Endothelial cell of umbilical vein (primary cell): ENCODE data around the gene TMEM273. TPM values are rescaled to one million over a fixed set of nuclear protein-coding genes. Genes with fewer than 3 reads are reported as not detected.

Source experiments
- BruUV-seq: library from RNA; stranded (reverse); fragments of 400-500 nt; replicated peaks from 2 replicates; lab custom pipeline; 2021; lab: Mats Ljungman, UMichigan
- CTCF ChIA-PET: fragments of 300-600, 350-600 bp; sonication (Branson Sonifier 250); formaldehyde crosslinking; loops from one replicate; lab custom pipeline; 2021; ENCODE audit warnings: antibody characterized with exemption, inconsistent platforms; lab: Charles Lee
- POLR2A ChIA-PET: fragments of 300-600, 350-600 bp; sonication (Branson Sonifier 250); formaldehyde crosslinking; loops from one replicate; lab custom pipeline; 2021; ENCODE audit warnings: antibody characterized with exemption, inconsistent platforms; lab: Charles Lee
- DNase-seq: peaks from one replicate; pipeline ENCODE4 v3.0.0-alpha.2; 2011; ENCODE audit warnings: low read depth, low spot score
- FAIRE-seq: peaks from 2 replicates; lab custom pipeline; 2011; peaks lifted over from hg19 to GRCh38; lab: Jason Lieb, UNC
- H2AFZ ChIP-seq: 2 replicates; pipeline ENCODE4 v1.6.0; 2012; ENCODE audit warnings: low read depth, low read length, control low read depth, inconsistent platforms
- H3K27ac ChIP-seq: 2 replicates; pipeline ENCODE4 v1.5.1; 2011; ENCODE audit warnings: low read depth, mild to moderate bottlenecking, control low read depth, low read length, moderate library complexity; ENCODE audit not compliant: insufficient read depth
- H3K27me3 ChIP-seq, 2 experiments: 2 replicates each; pipeline versions ENCODE4 v1.6.0 to v1.6.1; 2011; ENCODE audit warnings: low read length in 2 of 2, mixed read lengths in 1 of 2; ENCODE audit not compliant: control insufficient read depth in 2 of 2, insufficient read depth in 2 of 2
- H3K36me3 ChIP-seq, 2 experiments: 2 replicates in 1 of 2; 3 replicates in 1 of 2; pipeline ENCODE4 v1.5.1; 2011; ENCODE audit warnings: low read length in 2 of 2, mild to moderate bottlenecking in 1 of 2, moderate library complexity in 1 of 2; ENCODE audit not compliant: control insufficient read depth in 2 of 2, insufficient read depth in 2 of 2; ENCODE audit errors: extremely low read depth in 1 of 2
- H3K4me1 ChIP-seq: 3 replicates; pipeline ENCODE4 v1.5.1; 2011; ENCODE audit warnings: mild to moderate bottlenecking, low read length; ENCODE audit not compliant: control insufficient read depth, insufficient read depth; ENCODE audit errors: extremely low read depth
- H3K4me2 ChIP-seq: 2 replicates; pipeline ENCODE4 v1.6.1; 2011; ENCODE audit warnings: low read length, control low read depth, mixed read lengths; ENCODE audit not compliant: insufficient read depth
- H3K4me3 ChIP-seq, 3 experiments: fragments of 200-600 bp in 1 of 3; sonication (generic), shearing (Covaris generic) in 1 of 3; replicated peaks in 1 of 3; 2 replicates each; pipeline ENCODE4 v1.5.1; 2011 to 2016; ENCODE audit warnings: control low read depth in 3 of 3, low read length in 3 of 3, mild to moderate bottlenecking in 2 of 3, inconsistent platforms in 1 of 3, low read depth in 1 of 3, moderate library complexity in 1 of 3; ENCODE audit not compliant: insufficient read depth in 1 of 3
- H3K79me2 ChIP-seq: 2 replicates; pipeline ENCODE4 v1.6.0; 2012; ENCODE audit warnings: low read length, inconsistent platforms; ENCODE audit not compliant: control insufficient read depth, insufficient read depth
- H3K9ac ChIP-seq: replicated peaks from 2 replicates; pipeline ENCODE3; 2011; ENCODE audit warnings: low read length, control low read depth; ENCODE audit not compliant: insufficient read depth; ENCODE audit errors: extremely low read depth
- H3K9me1 ChIP-seq: replicated peaks from 3 replicates; pipeline ENCODE4 v1.6.0; 2011; ENCODE audit warnings: mild to moderate bottlenecking, low read length; ENCODE audit not compliant: control insufficient read depth, insufficient read depth; ENCODE audit errors: extremely low read depth
- H3K9me3 ChIP-seq: replicated peaks from 2 replicates; pipeline ENCODE4 v1.5.1; 2012; ENCODE audit warnings: low read length, inconsistent platforms; ENCODE audit not compliant: control insufficient read depth, insufficient read depth
- H4K20me1 ChIP-seq: replicated peaks from 2 replicates; pipeline ENCODE3; 2011; ENCODE audit warnings: mild to moderate bottlenecking, low read length; ENCODE audit not compliant: control insufficient read depth, insufficient read depth; ENCODE audit errors: extremely low read depth
- CTCF ChIP-seq, 2 donors: IDR thresholded peaks; 1 replicate in 1 of 2; 2 replicates in 1 of 2; pipeline ENCODE4 v1.5.1; 2011; ENCODE audit warnings: low read length in 2 of 2, mild to moderate bottlenecking in 2 of 2, moderate library complexity in 2 of 2, control low read depth in 1 of 2, inconsistent platforms in 1 of 2, low read depth in 1 of 2; ENCODE audit not compliant: insufficient read depth in 1 of 2; ENCODE audit errors: extremely low read depth in 1 of 2
- EZH2 ChIP-seq: IDR thresholded peaks from 2 replicates; pipeline ENCODE4 v1.6.1; 2012; ENCODE audit warnings: borderline replicate concordance, low read depth, mild to moderate bottlenecking, moderate library complexity, low read length, inconsistent platforms; ENCODE audit not compliant: severe bottlenecking
- FOS ChIP-seq: IDR thresholded peaks from 2 replicates; pipeline ENCODE4 v1.6.1; 2011; ENCODE audit warnings: mild to moderate bottlenecking, low read length, moderate library complexity, borderline replicate concordance; ENCODE audit not compliant: insufficient read depth
- GATA2 ChIP-seq: IDR thresholded peaks from 2 replicates; pipeline ENCODE4 v1.7.0; 2011; ENCODE audit warnings: low read depth, mild to moderate bottlenecking, moderate library complexity, mixed read lengths, low read length; ENCODE audit not compliant: insufficient read length, insufficient read depth
- JUN ChIP-seq: IDR thresholded peaks from 2 replicates; pipeline ENCODE4 v1.6.1; 2011; ENCODE audit warnings: borderline replicate concordance, low read depth; ENCODE audit not compliant: insufficient read length, insufficient read depth
- POLR2A ChIP-seq: IDR thresholded peaks from 2 replicates; pipeline ENCODE4 v1.6.1; 2012; ENCODE audit warnings: low read depth, mild to moderate bottlenecking, control low read depth, low read length
- POLR2AphosphoS5 ChIP-seq: IDR thresholded peaks from 2 replicates; pipeline ENCODE4 v1.6.1; 2012; ENCODE audit warnings: low read depth, mild to moderate bottlenecking, control low read depth, low read length, moderate library complexity; ENCODE audit not compliant: insufficient read depth
- dilution Hi-C: fragments of 300-500 bp; cut with MboI; formaldehyde crosslinking; loops from one replicate; pipeline ENCODE4 v1.15.0; 2019; ENCODE audit warnings: low sequenced_read_pairs; ENCODE audit not compliant: extremely low pct_ligation_motif_present
- intact Hi-C: fragments of 100-400 bp; cut with micrococcal nuclease; formaldehyde crosslinking; loops from one replicate; pipeline ENCODE4 v1.10.0; 2022
- polyA plus RNA-seq, 4 experiments: library from polyadenylated mRNA; depleted of rRNA in 3 of 4; stranded (reverse) in 3 of 4; unstranded in 1 of 4; fragments of >200 nt; gene quantifications; 2 replicates each; pipeline versions ENCODE4 v1.2.1 to v1.2.3, GENCODE V29; 2011 to 2012; ENCODE audit warnings: missing spikeins in 1 of 4
- total RNA-seq: library from RNA; stranded (reverse); gene quantifications from 2 replicates; pipeline ENCODE4 v1.2.3, GENCODE V29; 2021

Gene TMEM273
- total and polyA plus RNA-seq, 2 donors (not counting 3 experiments of a cell fraction or from before 2014, with no cell fraction given), result 1.9 to 3.7 TPM

- no peak overlapping the region for H3K4me3 ChIP-seq
- H3K4me1 ChIP-seq, result no peaks in the 10 kb centered on the region
- H3K9ac ChIP-seq, result no peak overlapping the region
- TF ChIP-seq POLR2AphosphoS5, result no peak
- no peak for TF ChIP-seq JUN
- no peak for TF ChIP-seq FOS
- dilution Hi-C loops (no loop called here), intact Hi-C loops (no loop called here)
- ChIA-PET CTCF (no interaction called here), POLR2A (no interaction called here)
- H3K36me3 ChIP-seq, result no peaks in the 10 kb centered on the region
- no peak overlapping the region for H3K27ac ChIP-seq
- H3K79me2 ChIP-seq, result no peaks in the 10 kb centered on the region
- no peak overlapping the region for H3K4me2 ChIP-seq
- no peaks in the 10 kb centered on the region for H3K9me3 ChIP-seq
- peaks cover 0 to 8% of the 10 kb centered on the region in 2 experiments for H3K27me3 ChIP-seq
- H3K9me1 ChIP-seq, result no peaks in the 10 kb centered on the region
- FAIRE-seq, result no peak
- H4K20me1 ChIP-seq, result no peaks in the 10 kb centered on the region
- H2AFZ ChIP-seq, result no peak overlapping the region
- BruUV-seq, result no TSS peak
- peak; percentile 13 for DNase-seq
Observed at GRCh38 chr10:49135575-49136313, 52.4 kb downstream of the TMEM273 start.

GRCh38 chr10:49134327-49134726 is 53.9 kb downstream of the TMEM273 start:
- Histone ChIP-seq H3K9me3 (no peaks in the 10 kb centered on the region), H2AFZ (no peak overlapping the region), H3K4me3 (no peak overlapping the region), H3K79me2 (no peaks in the 10 kb centered on the region), H3K27ac (no peak overlapping the region), H3K36me3 (no peaks in the 10 kb centered on the region), H3K4me1 (no peaks in the 10 kb centered on the region), H3K4me2 (no peak overlapping the region), H3K9me1 (no peaks in the 10 kb centered on the region), H3K27me3 (peaks cover 0 to 8% of the 10 kb centered on the region in 2 experiments), H3K9ac (no peak overlapping the region), H4K20me1 (no peaks in the 10 kb centered on the region)
- intact Hi-C loops, result no loop called here
- ChIA-PET CTCF (no interaction called here), POLR2A (no interaction called here)
- dilution Hi-C loops, result no loop called here
- DNase-seq (no peak), FAIRE-seq (no peak)
- TF ChIP-seq GATA2, result no peak
- TF ChIP-seq CTCF (IDR thresholded peaks at IDR 0.05; ENCODE audit: extremely low read depth in 1 of 2, insufficient read depth in 1 of 2, low read depth in 1 of 2, low read length in 2 of 2), result no peak
- TF ChIP-seq FOS, result no peak
- no peak for TF ChIP-seq POLR2A
- no peak for TF ChIP-seq JUN
- no peak for TF ChIP-seq POLR2AphosphoS5
- TF ChIP-seq EZH2, result no peak
- BruUV-seq, result no TSS peak
